HG03039 (cell line): ENCODE measurements around the gene PLCL1.
"Not testable (repeated sequence)": the region's sequence is repeated elsewhere in the genome, so short reads cannot be mapped to it uniquely, and the experiment has no call there.

Source experiments
- ATAC-seq: cut with Tn5 transposase; IDR thresholded peaks from one replicate; pipeline ENCODE4 v1.9.1; 2021; ENCODE audit warnings: mild to moderate bottlenecking, moderate library complexity; ENCODE audit not compliant: unreplicated experiment

Gene PLCL1

DNA sequence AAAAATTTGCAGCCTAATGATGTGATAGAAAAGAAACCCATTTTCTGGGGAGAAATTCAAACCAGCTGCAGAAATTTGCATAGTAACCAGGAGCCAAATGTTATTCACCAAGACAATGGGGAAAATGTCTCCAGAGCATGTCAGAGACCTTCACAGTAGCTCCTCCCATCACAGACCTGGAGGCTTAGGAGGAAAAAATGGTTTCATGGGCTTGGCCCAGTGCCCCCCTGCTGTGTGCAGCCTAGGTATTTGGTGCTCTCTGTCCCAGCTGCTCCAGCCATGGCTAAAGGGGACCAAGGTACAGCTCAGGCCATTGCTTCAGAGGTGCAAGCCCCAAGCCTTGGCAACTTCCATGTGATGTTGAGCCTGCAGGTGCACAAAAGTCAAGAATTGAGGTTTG is 352.9 kb downstream of the PLCL1 start:
- ATAC-seq: no peak

DNA sequence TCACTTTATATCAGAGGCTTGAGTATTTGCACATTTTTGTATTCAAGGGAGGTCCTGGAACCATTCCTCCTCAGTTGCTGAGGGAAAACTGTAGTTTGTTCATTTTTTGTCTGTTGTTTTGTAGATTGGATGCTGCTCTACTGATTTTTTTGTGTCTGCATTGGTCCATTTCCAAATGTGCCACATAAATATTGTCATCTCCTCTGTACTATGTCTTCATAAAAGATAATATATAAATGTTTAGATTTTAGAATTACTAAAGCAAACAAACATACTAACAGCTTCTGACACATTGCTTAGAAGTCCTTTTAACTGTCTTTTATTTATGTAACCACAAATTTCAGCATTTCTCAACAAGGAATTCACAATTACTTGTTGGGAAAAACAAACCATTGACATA is 356.8 kb downstream of the PLCL1 start:
- no peak for ATAC-seq

- no peak for ATAC-seq
Measured at GRCh38 chr2:198162276-198162675, 357.9 kb downstream of the PLCL1 start.

GRCh38 chr2:198164843-198165242 is 360.4 kb downstream of the PLCL1 start:
- no peak for ATAC-seq

DNA sequence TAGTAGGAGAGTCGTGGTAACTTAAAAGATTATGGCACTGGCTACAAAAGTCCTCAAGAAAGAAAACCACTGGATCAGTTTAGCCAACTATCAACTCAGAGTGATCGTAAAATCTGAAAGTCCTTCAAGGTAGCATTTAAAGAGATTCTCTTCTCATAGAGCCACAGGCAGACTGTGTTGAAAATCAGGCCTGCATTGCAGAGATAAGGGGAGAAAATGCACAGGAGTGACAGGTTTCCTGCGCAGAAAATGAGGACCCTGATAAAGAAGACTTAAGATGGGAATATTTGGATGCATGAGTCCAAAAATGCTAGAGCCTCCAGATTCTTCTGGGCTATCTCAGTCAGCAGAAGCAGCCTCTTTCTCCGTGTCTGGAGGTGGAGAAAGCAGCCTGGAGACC is 360.9 kb downstream of the PLCL1 start:
- no peak for ATAC-seq

GRCh38 chr2:198167346-198167745 is 363.0 kb downstream of the PLCL1 start:
- ATAC-seq: no peak

DNA sequence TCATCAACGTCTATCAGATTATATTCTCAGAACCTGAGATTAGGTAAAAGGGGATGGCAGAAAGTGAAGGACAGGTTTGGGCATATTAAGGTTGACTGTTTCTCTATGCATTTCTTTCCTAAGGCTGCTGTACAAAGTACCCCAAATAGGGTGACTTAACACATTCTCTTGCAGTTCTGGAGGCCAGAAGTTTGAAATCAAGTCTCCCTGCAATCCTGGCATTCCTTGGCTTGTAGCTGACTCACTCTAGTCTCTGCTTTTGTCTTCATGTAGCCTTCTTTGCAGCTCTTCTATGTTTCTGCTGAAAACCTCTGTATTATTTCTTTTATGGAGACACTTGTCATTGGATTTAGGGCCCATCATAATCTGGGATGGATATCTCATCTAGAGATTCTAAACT is 364.3 kb downstream of the PLCL1 start:
- ATAC-seq: no peak

DNA sequence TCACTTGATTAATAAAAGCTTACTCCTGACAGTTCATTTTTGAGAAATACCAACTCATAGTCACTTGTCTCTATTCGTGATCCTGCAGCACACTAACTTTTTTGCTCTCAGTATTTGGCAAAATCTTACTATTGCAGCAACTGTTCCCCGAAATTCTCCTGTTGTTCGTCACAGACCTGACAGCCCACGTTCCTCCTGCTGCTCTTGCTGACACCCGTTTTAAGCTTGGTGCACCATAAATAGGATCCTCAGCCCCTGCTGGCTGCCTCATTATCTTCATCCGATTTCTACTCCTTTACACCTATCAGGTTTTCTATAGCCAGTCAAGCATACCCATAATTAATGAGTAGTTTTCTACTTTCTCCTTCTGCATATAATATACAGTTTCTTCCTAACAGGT is 368.8 kb downstream of the PLCL1 start:
- no peak for ATAC-seq

- ATAC-seq: no peak
Measured at GRCh38 chr2:198173864-198174263, 369.5 kb downstream of the PLCL1 start.

- ATAC-seq: no peak
Measured at GRCh38 chr2:198175271-198175670, 370.9 kb downstream of the PLCL1 start.

- ATAC-seq: no peak
Measured at GRCh38 chr2:198177040-198177439, 372.6 kb downstream of the PLCL1 start.

DNA sequence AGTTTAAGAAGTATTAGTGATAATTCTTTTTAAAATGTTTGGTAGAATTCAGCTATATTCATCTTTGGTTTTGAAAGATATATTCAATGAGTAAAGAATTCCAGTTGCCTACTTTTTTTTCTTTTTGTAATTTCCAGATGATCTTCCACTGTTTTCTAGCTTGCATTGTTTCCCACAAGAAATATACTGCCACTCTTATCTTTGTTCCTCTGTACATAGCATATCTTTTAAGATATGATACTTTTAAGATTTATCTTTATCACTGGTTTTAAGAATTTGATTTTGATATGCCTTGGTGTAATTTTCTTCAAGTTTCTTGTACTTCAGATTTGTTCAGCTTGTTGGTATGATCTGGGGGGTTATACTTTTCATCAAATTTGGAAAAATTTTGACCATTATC is 374.4 kb downstream of the PLCL1 start:
- ATAC-seq: no peak

DNA sequence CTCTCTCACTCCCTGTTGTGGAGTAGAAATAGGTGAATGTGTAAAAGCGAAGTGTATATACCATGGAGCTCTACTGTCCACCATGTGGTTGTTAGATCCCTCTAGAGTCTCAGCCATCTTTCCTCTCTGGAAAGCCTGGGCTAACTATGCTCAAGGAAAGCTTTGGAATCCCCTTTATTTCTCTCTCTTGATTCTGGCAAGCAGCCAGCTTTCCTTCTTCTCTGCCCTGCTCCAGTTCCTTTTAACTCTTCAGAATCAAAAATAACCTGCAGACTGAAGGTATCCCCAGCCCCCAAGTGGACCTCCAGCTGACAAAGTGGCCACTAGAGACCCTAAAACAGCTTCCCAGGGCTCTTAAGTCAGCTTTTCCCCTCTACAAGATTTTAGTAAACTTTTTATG is 381.9 kb downstream of the PLCL1 start:
- no peak for ATAC-seq

GRCh38 chr2:198187841-198188240 is 383.4 kb downstream of the PLCL1 start:
- no peak for ATAC-seq

DNA sequence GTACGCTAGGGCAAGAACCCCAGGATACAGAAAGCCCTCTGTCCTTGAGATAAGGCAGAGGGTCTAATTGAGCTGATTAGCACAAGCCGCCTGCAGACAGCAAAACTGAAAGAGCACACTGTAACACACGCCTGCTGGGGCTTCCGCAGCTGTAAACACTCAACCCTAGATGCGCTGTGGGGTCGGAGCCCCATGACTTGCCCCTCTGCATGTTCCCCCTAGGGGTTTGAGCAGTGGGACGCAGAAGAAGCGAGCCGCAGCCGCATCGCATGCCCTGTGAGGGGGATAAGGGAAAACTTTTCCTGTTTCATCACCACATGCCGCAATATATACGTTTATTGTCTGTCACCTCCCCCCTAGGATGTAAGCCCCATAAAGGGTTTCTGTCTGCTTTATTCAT is 384.6 kb downstream of the PLCL1 start:
- ATAC-seq: no peak

GRCh38 chr2:198191651-198192050 is 387.3 kb downstream of the PLCL1 start:
- ATAC-seq: no peak

DNA sequence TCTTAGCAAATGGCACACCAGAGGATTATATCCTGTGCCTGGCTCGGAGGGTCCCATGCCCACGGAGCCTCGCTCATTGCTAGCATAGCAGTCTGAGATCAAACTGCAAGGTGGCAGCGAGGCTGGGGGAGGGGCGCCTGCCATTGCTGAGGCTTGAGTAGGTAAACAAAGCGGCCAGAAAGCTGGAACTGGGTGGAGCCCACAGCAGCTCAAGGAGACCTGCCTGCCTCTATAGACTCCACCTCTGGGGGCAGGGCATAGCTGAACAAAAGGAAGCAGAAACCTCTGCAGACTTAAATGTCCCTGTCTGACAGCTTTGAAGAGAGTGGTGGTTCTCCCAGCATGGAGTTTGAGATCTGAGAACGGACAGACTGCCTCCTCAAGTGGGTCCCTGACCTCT is 392.2 kb downstream of the PLCL1 start:
- not testable (repeated sequence) for ATAC-seq
